ENCODE results near the gene ADGRB3. TPM values are rescaled to one million over a fixed set of nuclear protein-coding genes. Genes with fewer than 3 reads are reported as not detected.

ADGRB3 gene
- total and polyA plus RNA-seq, 10 donors = 0.09 to 4.1 (median 1.1) TPM

GRCh38 chr6:68891419-68891818 lies 256.3 kb downstream of the ADGRB3 start:
- TF ChIP-seq CTCF (IDR thresholded peaks at IDR 0.05 in 8 of 11, conservative IDR thresholded peaks at IDR 0.05 in 3 of 11) = no peak
- no peak for TF ChIP-seq POLR2AphosphoS5 (IDR thresholded peaks at IDR 0.05)
- no peak for TF ChIP-seq POLR2A (IDR thresholded peaks at IDR 0.05)
- DNase-seq = no peak
- no peaks in the 10 kb centered on the region for H3K36me3 ChIP-seq
- no peaks in the 10 kb centered on the region for H3K9me3 ChIP-seq
- intact Hi-C loops (cut with DNase I; ENCODE audit: low total_unique reads) = no loop called here
- no peaks in the 10 kb centered on the region for H3K27me3 ChIP-seq (replicated peaks in 1 of 7)
- no peak overlapping the region for H3K27ac ChIP-seq
- no peaks in the 10 kb centered on the region for H3K4me1 ChIP-seq
- H3K4me3 ChIP-seq = no peak overlapping the region

- Histone ChIP-seq H3K36me3 (no peaks in the 10 kb centered on the region), H3K27me3 (replicated peaks in 1 of 7) (no peaks in the 10 kb centered on the region), H3K9me3 (no peaks in the 10 kb centered on the region), H3K27ac (no peak overlapping the region), H3K4me1 (no peaks in the 10 kb centered on the region), H3K4me3 (no peak overlapping the region)
- TF ChIP-seq CTCF (IDR thresholded peaks at IDR 0.05 in 8 of 11, conservative IDR thresholded peaks at IDR 0.05 in 3 of 11) = no peak
- no peak for TF ChIP-seq POLR2A (IDR thresholded peaks at IDR 0.05)
- no peak for TF ChIP-seq POLR2AphosphoS5 (IDR thresholded peaks at IDR 0.05)
- DNase-seq = no peak
- 83 to 94% (median 86%) methylated on average over 3 of the region's 3 CpGs for WGBS, 5 donors
- intact Hi-C loops (cut with DNase I; ENCODE audit: low total_unique reads) = no loop called here
Measured at GRCh38 chr6:68892452-68892851, 257.4 kb downstream of the ADGRB3 start.

GRCh38 chr6:68895929-68896328 lies 260.8 kb downstream of the ADGRB3 start:
- H3K9me3 ChIP-seq = no peaks in the 10 kb centered on the region
- 43 to 62% (median 49%) methylated on average over 1 of the region's 1 CpG for WGBS, 5 donors
- intact Hi-C loops (cut with DNase I; ENCODE audit: low total_unique reads) = no loop called here
- H3K4me3 ChIP-seq = no peak overlapping the region
- TF ChIP-seq POLR2AphosphoS5 (IDR thresholded peaks at IDR 0.05) (no peak), POLR2A (IDR thresholded peaks at IDR 0.05) (no peak), CTCF (IDR thresholded peaks at IDR 0.05 in 8 of 11, conservative IDR thresholded peaks at IDR 0.05 in 3 of 11) (no peak)
- H3K27me3 ChIP-seq (replicated peaks in 1 of 7) = no peaks in the 10 kb centered on the region
- no peak overlapping the region for H3K27ac ChIP-seq
- H3K36me3 ChIP-seq = no peaks in the 10 kb centered on the region
- no peak for DNase-seq
- H3K4me1 ChIP-seq = no peaks in the 10 kb centered on the region

GRCh38 chr6:68901044-68901443 lies 266.0 kb downstream of the ADGRB3 start:
- WGBS, 5 donors = 86 to 100% (median 93%) methylated on average over 1 of the region's 1 CpG
- H3K4me1 ChIP-seq = no peaks in the 10 kb centered on the region
- no peaks in the 10 kb centered on the region for H3K9me3 ChIP-seq
- intact Hi-C loops (cut with DNase I; ENCODE audit: low total_unique reads) = no loop called here
- TF ChIP-seq POLR2AphosphoS5 (IDR thresholded peaks at IDR 0.05) (no peak), CTCF (IDR thresholded peaks at IDR 0.05 in 8 of 11, conservative IDR thresholded peaks at IDR 0.05 in 3 of 11) (no peak), POLR2A (IDR thresholded peaks at IDR 0.05) (no peak)
- H3K27me3 ChIP-seq (replicated peaks in 1 of 7) = no peaks in the 10 kb centered on the region
- no peak overlapping the region for H3K27ac ChIP-seq
- DNase-seq = no peak
- no peak overlapping the region for H3K4me3 ChIP-seq
- no peaks in the 10 kb centered on the region for H3K36me3 ChIP-seq

All from spleen (tissue), 11 donors.